ENCODE results near the gene SPATS2. TPM values are rescaled to one million over a fixed set of nuclear protein-coding genes. Genes with fewer than 3 reads are reported as not detected.

SPATS2 gene
- total and polyA plus RNA-seq, 10 of the 15 experiments (the other 5 are each of a cell fraction or from before 2014, with no cell fraction given): 9.0 to 54.2 (median 27.5) TPM

GRCh38 chr12:49352351-49352750 lies 14.9 kb upstream of the SPATS2 start:
- POLR2A ChIA-PET: interaction anchor here (0.6 kb wide), 1 partner anchor 9 kb away, joined by 6 read pairs; no protein-coding TSS in a partner anchor
- Histone ChIP-seq H3K27me3 (replicated peaks in 1 of 2; ENCODE audit: control insufficient read depth in 2 of 2, insufficient read depth in 2 of 2, low read length in 1 of 2) (peaks cover 1 to 3% of the 10 kb centered on the region in 2 experiments; a peak in 2 of 4 replicates), H4K20me1 (ENCODE audit: control insufficient read depth, insufficient read depth) (no peaks in the 10 kb centered on the region), H3K4me3 (no peak overlapping the region), H3K27ac (ENCODE audit: control insufficient read depth, insufficient read depth) (no peak overlapping the region), H3K4me2 (ENCODE audit: control insufficient read depth, insufficient read depth) (no peak overlapping the region), H2AFZ (ENCODE audit: control insufficient read depth, low read depth, low read length) (no peak overlapping the region), H3K4me1 (ENCODE audit: control insufficient read depth, insufficient read depth, low read length) (peaks cover 6% of the 10 kb centered on the region), H3K79me2 (ENCODE audit: control insufficient read depth, insufficient read depth, low read length) (no peaks in the 10 kb centered on the region), H3K9ac (ENCODE audit: control insufficient read depth, insufficient read depth, low read length) (no peak overlapping the region), H3K9me3 (replicated peaks; ENCODE audit: control insufficient read depth, insufficient read depth, low read length) (no peaks in the 10 kb centered on the region), H3K36me3 (ENCODE audit: control insufficient read depth in 2 of 2, insufficient read depth in 2 of 2, low read length in 1 of 2) (no peaks in the 10 kb centered on the region)
- 48% methylated on average over 2 of the region's 2 CpGs for WGBS (ENCODE audit: insufficient coverage, insufficient replicate concordance, low lambda C conversion rate, missing lambda C conversion rate)
- ATAC-seq (no peak), DNase-seq (ENCODE audit: low read depth, low spot score) (no peak), FAIRE-seq (no peak)
- RAD21 ChIA-PET (ENCODE audit: unreplicated experiment): interaction anchor here (0.6 to 1.1 kb wide), 2 partner anchors 157 to 173 kb away, joined by 3 read pairs; no protein-coding TSS in a partner anchor
- SMC1A ChIA-PET (ENCODE audit: uncharacterized antibody, unreplicated experiment): interaction anchor here (1.6 to 25.7 kb wide), 4 partner anchors 21 to 228 kb away, joined by 4 to 740 read pairs (median 9); no protein-coding TSS in a partner anchor
- CTCF ChIA-PET: interaction anchor here (0.9 to 9.5 kb wide), 7 partner anchors 10 to 270 kb away, joined by 4 to 231 read pairs (median 5); partner anchors contain the start of gene PRPH
- intact Hi-C loops (cut with micrococcal nuclease; ENCODE audit: unreplicated experiment): no loop called here
- no TSS peak for BruUV-seq (replicated peaks)
- TF ChIP-seq KLF5 (IDR thresholded peaks at IDR 0.05; ENCODE audit: partially characterized antibody): no peak
- no peak for TF ChIP-seq RUNX3 (IDR thresholded peaks at IDR 0.05; ENCODE audit: low read length)
- TF ChIP-seq PBX3 (IDR thresholded peaks at IDR 0.05; ENCODE audit: insufficient replicate concordance, low read depth, low read length): no peak
- TF ChIP-seq KDM1A (IDR thresholded peaks at IDR 0.05; ENCODE audit: borderline replicate concordance): no peak
- no peak for TF ChIP-seq USF1 (IDR thresholded peaks at IDR 0.05; ENCODE audit: borderline replicate concordance, extremely low read length, insufficient read depth, low read depth, low read length)
- no peak for TF ChIP-seq ATF2 (IDR thresholded peaks at IDR 0.05; ENCODE audit: low read length)
- no peak for TF ChIP-seq EZH2 (IDR thresholded peaks at IDR 0.05; ENCODE audit: borderline replicate concordance, control insufficient read depth, low read depth, low read length)
- TF ChIP-seq SREBF2 (IDR thresholded peaks at IDR 0.05; ENCODE audit: low read length): no peak
- TF ChIP-seq MXI1 (IDR thresholded peaks at IDR 0.05; ENCODE audit: low read depth, low read length): no peak
- TF ChIP-seq FOXK2 (IDR thresholded peaks at IDR 0.05): no peak
- TF ChIP-seq EED (IDR thresholded peaks at IDR 0.05; ENCODE audit: low read depth): no peak
- no peak for TF ChIP-seq RBBP5 (conservative IDR thresholded peaks at IDR 0.05)
- in situ Hi-C loops (cut with MboI): no loop called here
